Limb (tissue), 2 donors: ENCODE data around the gene CYP3A7.
"Not testable (repeated sequence)": the region's sequence is repeated elsewhere in the genome, so short reads cannot be mapped to it uniquely, and the experiment has no call there.

Experiments used
- DNase-seq, 2 donors: peaks; one replicate each; pipeline ENCODE4 v3.0.0-alpha.2; 2016; ENCODE audit errors: extremely low spot score in 2 of 2

The CYP3A7 gene

DNA sequence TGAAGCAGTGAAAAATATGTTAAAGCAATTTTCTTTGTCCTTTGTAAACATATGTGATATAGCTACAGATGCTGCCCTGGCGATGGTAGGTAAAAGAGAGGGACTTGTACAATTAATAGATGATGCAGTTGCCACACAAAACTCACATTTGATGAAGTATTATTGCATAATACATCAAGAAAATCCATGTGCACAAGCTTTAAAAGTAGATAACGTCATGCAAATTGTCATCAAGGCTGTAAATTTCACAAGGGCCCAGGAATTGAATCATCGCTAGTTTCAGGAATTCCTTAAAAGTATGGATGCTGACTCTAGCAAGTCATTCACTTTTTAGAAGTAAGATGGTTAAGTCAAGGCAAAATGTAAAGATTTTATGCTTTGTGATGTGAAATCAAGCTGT is 65.2 kb downstream of the CYP3A7 start:
- DNase-seq = no peak

DNA sequence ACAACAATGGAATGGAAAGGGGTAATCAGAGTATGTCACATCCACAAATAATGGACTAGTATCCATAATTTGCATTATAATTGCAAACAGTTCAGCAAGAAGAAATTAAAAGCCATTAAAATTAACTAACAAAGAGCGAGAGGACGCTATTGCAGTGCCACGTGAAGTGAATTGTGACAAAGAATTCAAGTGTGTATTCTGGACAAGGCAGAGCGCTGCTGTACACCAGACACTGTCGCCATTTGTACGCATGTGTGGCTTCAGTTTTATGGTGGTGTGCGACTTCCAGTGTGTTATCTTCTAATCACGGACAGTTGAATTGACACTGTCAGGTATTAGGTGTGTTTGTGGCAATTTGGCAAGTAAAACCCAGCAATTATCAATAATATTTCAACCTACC is 66.5 kb downstream of the CYP3A7 start:
- DNase-seq = no peak

DNA sequence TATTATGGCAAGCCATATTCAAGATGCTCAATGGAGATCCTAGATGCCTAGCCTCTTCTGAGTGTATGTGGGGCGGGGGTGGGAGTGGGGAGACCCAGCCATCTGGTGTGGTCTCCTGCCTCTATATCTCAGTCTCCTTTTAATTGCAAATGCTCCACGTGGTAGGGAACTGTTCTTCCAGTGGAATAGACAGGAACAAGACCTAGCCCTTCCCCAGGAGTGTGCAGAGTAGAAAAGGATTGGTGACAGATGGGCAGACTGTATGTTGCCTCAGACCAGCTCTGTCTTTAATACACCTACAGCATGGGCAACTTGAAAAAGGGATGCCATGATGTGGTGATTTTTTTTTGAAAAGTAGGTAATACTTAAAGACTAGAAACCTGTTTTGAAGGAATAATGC is 67.8 kb downstream of the CYP3A7 start:
- no peak for DNase-seq

DNA sequence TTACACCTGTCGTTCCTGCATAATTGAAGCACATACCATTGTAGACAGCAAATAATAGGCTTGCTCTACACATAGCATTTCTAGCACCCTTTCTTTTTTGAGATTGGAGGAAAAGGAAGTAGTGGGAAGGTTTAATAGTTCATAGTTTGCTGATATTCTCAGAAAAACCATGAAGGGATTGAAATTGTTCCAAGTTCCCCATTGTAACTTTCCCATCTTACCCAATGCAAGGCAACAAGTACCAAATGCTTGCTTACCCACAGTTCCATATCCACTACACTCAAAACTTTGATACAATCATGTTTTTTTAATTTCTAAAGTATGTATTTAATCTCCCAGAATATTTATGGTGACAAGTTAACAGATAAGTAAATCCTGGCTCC is 69.0 kb downstream of the CYP3A7 start:
- DNase-seq = no peak

DNA sequence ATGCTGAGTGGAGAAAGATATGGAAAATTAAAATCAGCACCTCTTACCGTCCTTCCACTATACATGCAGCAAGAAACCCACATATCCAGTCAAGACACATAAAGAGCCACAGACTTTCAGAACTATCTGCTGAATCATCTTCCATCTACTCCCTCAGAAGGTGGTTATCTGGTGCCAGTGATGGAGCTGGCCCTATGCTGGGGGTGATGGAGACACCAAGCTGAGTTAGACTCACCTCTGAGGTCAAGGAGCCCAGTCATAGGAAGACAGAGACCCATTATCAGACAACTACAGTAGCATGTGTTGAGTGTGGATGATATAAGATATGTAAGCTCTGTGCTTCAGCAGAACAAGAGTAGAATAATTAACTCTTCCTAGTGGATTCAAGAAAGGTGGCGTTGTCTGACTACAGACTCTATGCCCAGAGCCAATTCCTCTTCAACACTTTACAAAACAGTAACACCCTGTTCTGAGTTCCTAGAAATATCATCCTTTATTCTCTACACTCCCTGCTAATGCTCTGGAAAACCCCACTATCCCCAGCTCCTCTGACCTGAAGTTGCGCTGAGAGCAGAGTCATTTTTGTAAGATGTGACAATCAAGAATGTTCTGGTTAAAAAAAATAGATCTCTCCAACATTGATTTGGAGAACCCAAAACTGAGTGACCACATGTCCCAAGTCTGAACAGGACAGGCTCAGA is 69.5 kb downstream of the CYP3A7 start:
- DNase-seq = no peak

DNA sequence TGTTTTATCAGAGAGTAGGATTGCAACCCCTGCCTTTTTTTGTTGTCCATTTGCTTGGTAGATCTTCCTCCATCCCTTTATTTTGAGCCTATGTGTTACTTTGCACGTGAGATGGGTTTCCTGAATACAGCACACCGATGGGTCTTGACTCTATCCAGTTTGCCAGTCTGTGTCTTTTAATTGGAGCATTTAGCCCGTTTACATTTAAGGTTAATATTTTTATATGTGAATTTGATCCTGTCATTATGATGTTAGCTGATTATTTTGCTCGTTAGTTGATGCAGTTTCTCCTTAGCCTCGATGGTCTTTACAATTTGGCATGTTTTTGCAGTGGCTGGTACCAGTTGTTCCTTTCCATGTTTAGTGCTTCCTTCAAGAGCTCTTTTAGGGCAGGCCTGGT is 77.1 kb downstream of the CYP3A7 start:
- DNase-seq = not testable (repeated sequence)
